Mesothelial cell of epicardium (in vitro differentiated cells): Measurements from ENCODE around the gene TRPT1. TPM values are rescaled to one million over a fixed set of nuclear protein-coding genes. Genes with fewer than 3 reads are reported as not detected.
A peak's percentile ranks its signal among the peaks of the same experiment; 100 is the strongest.

ENCODE experiments used
- DNase-seq, 2 experiments: peaks; one replicate each; pipeline ENCODE4 v3.0.0; 2021; ENCODE audit warnings: low spot score in 2 of 2; ENCODE audit not compliant: unreplicated experiment in 2 of 2
- H3K27ac Mint-ChIP-seq: 2 replicates; pipeline ENCODE4 v1.8.0; 2021; ENCODE audit warnings: mixed read lengths
- H3K27me3 Mint-ChIP-seq: 2 replicates; pipeline ENCODE4 v1.8.0; 2021; ENCODE audit warnings: low read depth, mixed read lengths
- H3K36me3 Mint-ChIP-seq: 2 replicates; pipeline ENCODE4 v1.8.0; 2021; ENCODE audit warnings: mixed read lengths
- H3K4me1 Mint-ChIP-seq: 2 replicates; pipeline ENCODE4 v1.8.0; 2021; ENCODE audit warnings: mixed read lengths
- H3K4me3 Mint-ChIP-seq: 2 replicates; pipeline ENCODE4 v1.8.0; 2021; ENCODE audit warnings: mild to moderate bottlenecking, moderate library complexity, mixed read lengths
- H3K9me3 Mint-ChIP-seq: 2 replicates; pipeline ENCODE4 v1.8.0; 2021; ENCODE audit warnings: mixed read lengths
- total RNA-seq: library from RNA; stranded (reverse); gene quantifications from 3 replicates; pipeline ENCODE4 v1.2.1, GENCODE V29; 2021
- TF ChIP-seq, protein P1 (sequence below): fragments of 200-600 bp; sonication (generic); IDR thresholded peaks from one replicate; pipeline ENCODE4 v1.5.0; 2021; ENCODE audit warnings: antibody characterized with exemption; ENCODE audit not compliant: unreplicated experiment

The TRPT1 gene
- total RNA-seq, 1 donor from 2014 or later = 41.1 TPM

DNA sequence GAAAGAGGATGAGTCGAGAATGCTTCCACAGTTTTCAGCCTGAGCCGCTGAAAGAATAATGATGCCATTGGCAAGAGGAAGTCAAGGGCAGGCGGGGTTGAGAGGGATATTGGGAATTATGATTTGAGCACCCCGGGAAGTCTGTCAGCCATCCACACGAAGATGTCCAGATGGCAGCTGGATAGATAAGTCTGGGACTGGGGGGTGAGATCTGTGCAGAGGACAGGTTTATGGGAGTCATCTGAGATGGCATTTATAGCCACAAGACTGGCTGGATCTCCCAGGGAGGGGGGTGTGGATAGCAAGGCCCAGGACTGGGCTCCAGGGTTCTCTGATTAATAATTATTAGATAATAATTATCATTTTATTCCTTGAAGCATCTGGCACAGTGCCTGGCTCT, 45.1 kb downstream of the TRPT1 start:
- DNase-seq = no peak
- TF ChIP-seq, protein P1, sequence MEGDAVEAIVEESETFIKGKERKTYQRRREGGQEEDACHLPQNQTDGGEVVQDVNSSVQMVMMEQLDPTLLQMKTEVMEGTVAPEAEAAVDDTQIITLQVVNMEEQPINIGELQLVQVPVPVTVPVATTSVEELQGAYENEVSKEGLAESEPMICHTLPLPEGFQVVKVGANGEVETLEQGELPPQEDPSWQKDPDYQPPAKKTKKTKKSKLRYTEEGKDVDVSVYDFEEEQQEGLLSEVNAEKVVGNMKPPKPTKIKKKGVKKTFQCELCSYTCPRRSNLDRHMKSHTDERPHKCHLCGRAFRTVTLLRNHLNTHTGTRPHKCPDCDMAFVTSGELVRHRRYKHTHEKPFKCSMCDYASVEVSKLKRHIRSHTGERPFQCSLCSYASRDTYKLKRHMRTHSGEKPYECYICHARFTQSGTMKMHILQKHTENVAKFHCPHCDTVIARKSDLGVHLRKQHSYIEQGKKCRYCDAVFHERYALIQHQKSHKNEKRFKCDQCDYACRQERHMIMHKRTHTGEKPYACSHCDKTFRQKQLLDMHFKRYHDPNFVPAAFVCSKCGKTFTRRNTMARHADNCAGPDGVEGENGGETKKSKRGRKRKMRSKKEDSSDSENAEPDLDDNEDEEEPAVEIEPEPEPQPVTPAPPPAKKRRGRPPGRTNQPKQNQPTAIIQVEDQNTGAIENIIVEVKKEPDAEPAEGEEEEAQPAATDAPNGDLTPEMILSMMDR = no peak
- Mint-ChIP-seq H3K27ac (peak overlapping the region; percentile 91), H3K27me3 (no peaks in the 10 kb centered on the region), H3K4me1 (peaks cover 30% of the 10 kb centered on the region), H3K4me3 (no peak overlapping the region), H3K36me3 (no peaks in the 10 kb centered on the region), H3K9me3 (no peaks in the 10 kb centered on the region)

- TF ChIP-seq, protein P1 = no peak
- no peak for DNase-seq
- H3K27me3 Mint-ChIP-seq = no peaks in the 10 kb centered on the region
- H3K4me3 Mint-ChIP-seq = no peak overlapping the region
- peaks cover 1% of the 10 kb centered on the region for H3K36me3 Mint-ChIP-seq
- peaks cover 22% of the 10 kb centered on the region for H3K4me1 Mint-ChIP-seq
- peaks cover 2% of the 10 kb centered on the region for H3K9me3 Mint-ChIP-seq
- H3K27ac Mint-ChIP-seq = no peak overlapping the region
Measured at GRCh38 chr11:64178951-64179639, 46.9 kb downstream of the TRPT1 start.

GRCh38 chr11:64178203-64178602, 47.8 kb downstream of the TRPT1 start:
- TF ChIP-seq, protein P1 = no peak
- H3K4me1 Mint-ChIP-seq = peaks cover 19% of the 10 kb centered on the region
- H3K9me3 Mint-ChIP-seq = peaks cover 8% of the 10 kb centered on the region
- H3K4me3 Mint-ChIP-seq = no peak overlapping the region
- no peaks in the 10 kb centered on the region for H3K27me3 Mint-ChIP-seq
- DNase-seq = no peak
- H3K27ac Mint-ChIP-seq = no peak overlapping the region
- H3K36me3 Mint-ChIP-seq = peaks cover 7% of the 10 kb centered on the region

DNA sequence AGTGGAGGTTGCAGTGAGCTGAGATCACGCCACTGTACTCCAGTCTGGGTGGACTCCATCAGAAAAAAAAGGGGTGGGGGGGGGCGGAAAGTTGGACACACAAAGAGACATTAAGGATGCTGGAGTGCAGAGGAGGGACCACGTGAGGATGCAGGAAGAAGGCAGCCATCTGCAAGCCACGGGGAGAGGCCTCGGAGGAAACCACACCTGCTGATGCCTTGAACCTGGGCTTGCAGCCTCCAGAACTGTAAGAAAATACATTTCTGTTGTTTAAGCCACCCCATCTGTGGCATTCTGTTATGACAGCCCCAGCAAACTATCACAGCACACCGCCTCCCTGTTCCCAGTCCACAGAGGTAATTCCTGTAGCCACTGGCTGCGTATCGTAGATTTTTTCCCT, 49.2 kb downstream of the TRPT1 start:
- H3K9me3 Mint-ChIP-seq = peaks cover 8% of the 10 kb centered on the region
- H3K27ac Mint-ChIP-seq = no peak overlapping the region
- no peak for DNase-seq
- no peak overlapping the region for H3K4me3 Mint-ChIP-seq
- H3K4me1 Mint-ChIP-seq = peaks cover 14% of the 10 kb centered on the region
- TF ChIP-seq, protein P1 = no peak
- H3K27me3 Mint-ChIP-seq = no peaks in the 10 kb centered on the region
- peaks cover 7% of the 10 kb centered on the region for H3K36me3 Mint-ChIP-seq

Other genes starting within 250 kb of the TRPT1 start
- 98.0 to 99.7 TPM (median 98.7 TPM) in 3 replicates for gene OTUB1, start 239.7 kb downstream of the TRPT1 start, total RNA-seq
- gene FLRT1, start 190.3 kb downstream of the TRPT1 start, total RNA-seq = 7.1 to 7.9 TPM (median 7.3 TPM) in 3 replicates
- 39.0 to 44.0 TPM (median 39.4 TPM) in 3 replicates for gene MACROD1, start 60.1 kb downstream of the TRPT1 start, total RNA-seq
- gene STIP1, start 40.0 kb downstream of the TRPT1 start, total RNA-seq = 127 to 133 TPM (median 131 TPM) in 3 replicates
- 4.8 to 8.4 TPM (median 5.9 TPM) in 3 replicates for gene FERMT3, start 19.5 kb downstream of the TRPT1 start, total RNA-seq
- gene NUDT22, start 88 bp upstream of the TRPT1 start, total RNA-seq = 31.9 to 35.6 TPM (median 33.7 TPM) in 3 replicates
- 43.6 to 49.4 TPM (median 45.0 TPM) in 3 replicates for gene DNAJC4, start 4.4 kb upstream of the TRPT1 start, total RNA-seq
- gene VEGFB, start 8.4 kb upstream of the TRPT1 start, total RNA-seq = 83.2 to 90.1 TPM (median 85.8 TPM) in 3 replicates
- gene FKBP2, start 14.9 kb upstream of the TRPT1 start, total RNA-seq = 35.5 to 40.2 TPM (median 36.4 TPM) in 3 replicates
- 119 to 131 TPM (median 124 TPM) in 3 replicates for gene PPP1R14B, start 20.8 kb upstream of the TRPT1 start, total RNA-seq
- gene PLCB3, start 25.3 kb upstream of the TRPT1 start, total RNA-seq = 34.9 to 35.7 TPM (median 35.7 TPM) in 3 replicates
- 50.2 to 53.1 TPM (median 52.2 TPM) in 3 replicates for gene BAD, start 58.5 kb upstream of the TRPT1 start, total RNA-seq
- 43.8 to 45.1 TPM (median 44.6 TPM) in 3 replicates for gene GPR137, start 59.7 kb upstream of the TRPT1 start, total RNA-seq
- gene KCNK4, start 65.1 kb upstream of the TRPT1 start, total RNA-seq = 0.22 to 0.58 TPM (median 0.27 TPM) in 3 replicates
- gene CATSPERZ, start 74.2 kb upstream of the TRPT1 start, total RNA-seq = 0.47 TPM in 1 of 3 replicates, not detected in the others
- gene ESRRA, start 79.3 kb upstream of the TRPT1 start, total RNA-seq = 23.2 to 26.6 TPM (median 26.4 TPM) in 3 replicates
- gene TRMT112, start 91.4 kb upstream of the TRPT1 start, total RNA-seq = 178 to 201 TPM (median 184 TPM) in 3 replicates
- 134 to 139 TPM (median 139 TPM) in 3 replicates for gene PRDX5, start 91.9 kb upstream of the TRPT1 start, total RNA-seq
- gene CCDC88B, start 114.0 kb upstream of the TRPT1 start, total RNA-seq = 10.1 to 12.0 TPM (median 11.5 TPM) in 3 replicates
- gene RPS6KA4, start 133.0 kb upstream of the TRPT1 start, total RNA-seq = 27.6 to 30.1 TPM (median 30.1 TPM) in 3 replicates